Prostate gland (tissue), 2 donors: Measurements from ENCODE around the gene PLRG1.

Experiments
- CTCF ChIP-seq, 4 experiments: fragments of 200-600 bp in 2 of 4; fragments of 450-650 bp in 2 of 4; sonication (generic) in 2 of 4; IDR thresholded peaks; 1 replicate in 3 of 4; 2 replicates in 1 of 4; pipeline ENCODE4 v1.5.1; 2016 to 2019; ENCODE audit warnings: antibody characterized with exemption in 4 of 4, mild to moderate bottlenecking in 2 of 4, moderate library complexity in 2 of 4
- POLR2A ChIP-seq: fragments of 450-650 bp; IDR thresholded peaks from one replicate; pipeline ENCODE4 v1.6.1; 2016; ENCODE audit warnings: antibody characterized with exemption, mild to moderate bottlenecking

GRCh38 chr4:154585369-154586018, 35.3 kb upstream of the PLRG1 start:
- TF ChIP-seq CTCF (IDR thresholded peaks at IDR 0.05) (no peak), POLR2A (no peak)
